Renal cortical epithelial cell (primary cell): ENCODE results near the gene EXOC3. TPM values are rescaled to one million over a fixed set of nuclear protein-coding genes. Genes with fewer than 3 reads are reported as not detected.
"Not testable (repeated sequence)": the region's sequence is repeated elsewhere in the genome, so short reads cannot be mapped to it uniquely, and the experiment has no call there.

Experiments
- DNase-seq: peaks from one replicate; pipeline ENCODE4 v3.0.0-alpha.2; 2011; ENCODE audit warnings: low read depth
- total RNA-seq: library from RNA; depleted of rRNA; stranded (reverse); fragments of >200 nt; gene quantifications from 2 replicates; pipeline ENCODE4 v1.2.3, GENCODE V29; 2014

Gene EXOC3
- total RNA-seq: 27.3 and 56.9 TPM in 2 replicates

DNA sequence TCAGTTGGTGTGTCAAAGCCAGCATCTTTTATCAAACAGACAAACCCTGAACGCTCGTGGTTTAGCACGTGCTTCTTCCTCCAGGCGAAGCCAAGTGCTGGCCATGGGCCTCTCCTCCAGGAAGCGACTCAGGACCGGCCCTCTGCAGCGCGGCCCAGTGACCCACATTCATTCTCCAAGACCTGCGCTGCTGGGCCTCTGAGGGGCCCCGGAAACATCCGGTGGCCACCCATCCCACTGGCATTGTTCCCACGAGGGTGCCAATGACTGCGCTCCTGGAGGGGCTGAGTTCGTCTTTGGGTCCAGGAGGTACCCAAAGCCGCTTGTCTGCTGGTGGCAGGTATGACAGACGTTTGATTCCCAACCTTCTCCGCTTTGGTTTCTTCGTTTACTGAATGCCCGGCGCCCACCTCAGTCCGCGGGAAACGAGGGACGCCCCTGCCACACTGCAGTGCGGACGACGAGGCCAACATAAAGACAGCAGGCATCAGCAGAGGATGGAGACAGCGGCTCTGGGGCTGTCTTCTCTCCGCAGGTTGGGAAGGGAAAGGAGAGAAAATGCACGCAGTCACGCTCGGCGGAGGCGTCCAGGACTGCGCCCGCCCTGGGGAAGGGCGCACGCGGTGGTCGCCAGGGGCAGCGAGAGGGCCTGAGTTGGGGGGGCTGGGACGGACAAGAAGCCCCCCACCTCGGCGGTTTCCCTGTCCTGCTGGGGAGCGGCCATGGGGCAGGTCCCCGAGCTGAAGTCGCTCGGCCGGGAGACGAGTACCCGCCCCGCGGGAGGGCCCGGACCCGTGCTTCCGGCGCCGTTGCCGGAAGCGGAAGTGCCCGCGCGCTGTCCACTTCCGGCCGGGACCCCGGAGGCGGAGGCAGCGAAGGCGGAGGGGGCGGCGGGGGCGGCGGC, at the start of gene EXOC3:
TSS of gene EXOC3 (plus strand) at position 842 of the 904 bp plus-strand sequence. CDS start 3,030 bp downstream, outside the sequence.
- no peak for DNase-seq

- DNase-seq: no peak
Measured at GRCh38 chr5:393846-394275, 49.1 kb upstream of the EXOC3 start.

DNA sequence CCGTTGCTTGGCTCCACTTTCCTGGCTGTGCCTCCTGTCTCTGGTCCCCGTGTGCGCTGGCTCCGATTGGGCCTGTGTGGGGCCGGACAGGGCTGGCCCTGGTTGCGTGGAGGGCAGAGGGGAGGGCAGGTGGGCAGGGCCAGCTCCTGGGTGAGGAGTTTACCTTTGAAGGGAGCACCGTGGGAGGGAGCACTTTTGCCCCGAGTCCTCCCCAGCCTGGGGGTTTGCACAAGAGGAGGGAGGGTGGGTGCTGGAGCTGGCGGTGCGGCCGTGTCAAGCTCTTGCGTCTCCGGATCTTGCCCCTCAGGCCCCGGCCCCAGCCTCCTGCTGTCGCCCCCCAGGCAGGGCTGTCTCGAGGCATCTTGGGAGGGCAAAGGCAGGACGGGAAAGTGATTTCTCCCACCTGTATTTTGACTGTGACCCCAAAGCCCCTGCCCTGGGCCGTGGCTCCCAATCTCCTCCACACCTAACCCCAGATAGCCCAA, 48.3 kb upstream of the EXOC3 start:
- DNase-seq: no peak

DNA sequence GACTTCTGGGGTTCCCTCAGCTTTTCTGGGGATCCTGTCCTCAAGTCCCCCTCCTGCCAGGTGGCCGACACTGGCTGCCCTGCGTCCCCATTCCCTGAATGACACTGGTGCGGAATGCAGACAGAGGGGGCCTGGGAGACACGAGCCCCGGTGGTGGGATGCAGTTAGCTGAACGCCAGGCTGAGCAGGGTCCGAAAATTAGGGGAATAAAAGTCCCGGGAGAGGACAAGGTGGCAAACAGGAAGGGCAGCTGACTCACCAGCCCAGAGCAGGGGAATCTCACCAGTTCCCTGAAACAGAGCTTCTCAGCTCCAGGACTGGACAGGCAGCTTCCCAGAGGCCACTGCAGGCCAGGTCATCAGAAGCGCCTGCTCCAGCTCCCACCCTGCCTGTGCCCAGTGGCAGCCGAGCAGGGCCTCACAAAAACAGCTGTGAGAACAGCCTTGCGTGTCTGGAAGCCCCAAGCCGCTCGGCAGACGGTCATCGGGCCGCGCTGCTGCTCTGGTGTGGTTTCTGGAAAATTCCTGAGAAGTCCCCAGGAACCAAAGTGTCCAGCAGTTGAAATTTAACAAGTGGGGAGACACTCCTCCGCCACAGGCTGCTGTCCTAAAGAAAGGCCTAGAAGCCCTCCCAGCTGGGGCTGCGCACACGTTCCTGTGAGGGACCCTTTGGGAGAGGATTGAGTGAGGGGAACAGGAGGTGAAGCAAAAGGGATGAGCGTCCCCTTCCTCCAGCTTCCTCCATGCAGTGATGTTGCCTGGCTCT, 47.6 kb upstream of the EXOC3 start:
- peak; percentile 58 for DNase-seq

DNA sequence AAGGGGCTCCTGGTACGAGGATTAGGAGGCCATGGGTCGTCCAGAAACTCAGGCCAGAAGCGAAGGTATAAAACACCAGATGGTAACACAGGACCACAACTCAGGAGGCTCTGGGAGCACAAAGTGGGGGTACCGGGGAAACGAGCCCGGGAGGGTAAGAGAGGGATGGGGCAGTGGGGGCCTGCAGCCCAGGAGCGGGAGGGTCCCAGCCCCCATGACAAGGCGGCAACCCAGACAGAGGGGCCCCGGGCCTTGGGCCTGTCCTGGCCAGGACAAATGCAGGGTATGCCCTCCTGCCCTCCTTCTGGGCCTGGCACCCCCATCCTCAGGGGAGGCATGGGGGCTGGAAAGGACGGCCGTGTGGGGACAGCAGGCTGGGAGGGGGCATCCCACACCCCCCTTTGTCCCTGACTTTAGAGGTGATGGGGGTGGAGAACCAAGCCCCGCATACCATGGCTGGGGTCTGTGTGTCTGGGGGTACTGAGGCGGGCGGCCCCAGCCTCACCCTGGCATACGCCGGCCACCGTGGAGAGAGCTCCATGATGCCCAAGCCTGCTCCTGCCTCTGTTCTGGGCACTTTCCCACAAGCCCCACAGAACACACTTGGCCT, 47.0 kb upstream of the EXOC3 start:
- no peak for DNase-seq

- DNase-seq: no peak
Measured at GRCh38 chr5:396531-396961, 46.4 kb upstream of the EXOC3 start.

- DNase-seq: not testable (repeated sequence)
Measured at GRCh38 chr5:398141-398474, 44.9 kb upstream of the EXOC3 start.

DNA sequence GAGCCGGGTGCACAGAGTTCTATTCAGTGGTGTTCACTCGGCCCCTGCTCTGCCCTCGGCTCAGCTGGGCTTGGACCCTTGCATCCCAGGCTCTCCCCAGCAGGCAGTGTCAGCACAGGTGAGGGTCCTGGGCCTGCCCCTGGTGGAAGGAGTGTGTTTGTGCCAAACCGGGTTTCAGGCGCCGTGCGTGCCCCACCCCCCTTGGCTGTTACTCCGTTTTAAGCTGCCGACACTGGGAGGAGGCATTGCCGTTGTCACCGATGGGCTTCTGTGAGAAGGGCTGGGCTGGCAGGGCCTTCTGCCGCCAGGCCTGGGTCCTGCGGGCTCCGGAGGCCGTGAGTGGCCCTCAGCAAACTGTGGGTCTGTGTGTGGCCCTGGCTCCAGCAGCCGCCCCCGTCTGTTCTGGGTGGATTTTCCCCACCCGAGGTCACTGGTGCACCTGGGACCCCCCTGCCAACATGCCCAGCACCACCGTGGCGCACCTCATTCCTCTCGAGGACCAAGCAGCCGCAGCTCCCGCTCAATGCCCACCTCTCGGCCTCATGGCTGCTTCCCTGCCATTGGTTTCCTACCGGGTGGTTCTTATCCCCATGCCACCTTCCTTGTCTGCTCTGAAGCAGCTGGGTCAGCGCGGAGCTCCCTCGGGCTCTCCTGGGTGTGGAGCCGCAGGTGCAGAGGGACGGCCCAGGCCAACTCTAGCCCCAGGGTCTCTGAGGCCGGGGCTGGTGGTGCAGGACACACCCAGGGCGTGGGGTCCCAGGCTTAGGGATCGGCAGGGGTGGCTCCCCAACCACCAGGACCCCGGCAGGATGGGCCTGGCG, 44.3 kb upstream of the EXOC3 start:
- no peak for DNase-seq

DNA sequence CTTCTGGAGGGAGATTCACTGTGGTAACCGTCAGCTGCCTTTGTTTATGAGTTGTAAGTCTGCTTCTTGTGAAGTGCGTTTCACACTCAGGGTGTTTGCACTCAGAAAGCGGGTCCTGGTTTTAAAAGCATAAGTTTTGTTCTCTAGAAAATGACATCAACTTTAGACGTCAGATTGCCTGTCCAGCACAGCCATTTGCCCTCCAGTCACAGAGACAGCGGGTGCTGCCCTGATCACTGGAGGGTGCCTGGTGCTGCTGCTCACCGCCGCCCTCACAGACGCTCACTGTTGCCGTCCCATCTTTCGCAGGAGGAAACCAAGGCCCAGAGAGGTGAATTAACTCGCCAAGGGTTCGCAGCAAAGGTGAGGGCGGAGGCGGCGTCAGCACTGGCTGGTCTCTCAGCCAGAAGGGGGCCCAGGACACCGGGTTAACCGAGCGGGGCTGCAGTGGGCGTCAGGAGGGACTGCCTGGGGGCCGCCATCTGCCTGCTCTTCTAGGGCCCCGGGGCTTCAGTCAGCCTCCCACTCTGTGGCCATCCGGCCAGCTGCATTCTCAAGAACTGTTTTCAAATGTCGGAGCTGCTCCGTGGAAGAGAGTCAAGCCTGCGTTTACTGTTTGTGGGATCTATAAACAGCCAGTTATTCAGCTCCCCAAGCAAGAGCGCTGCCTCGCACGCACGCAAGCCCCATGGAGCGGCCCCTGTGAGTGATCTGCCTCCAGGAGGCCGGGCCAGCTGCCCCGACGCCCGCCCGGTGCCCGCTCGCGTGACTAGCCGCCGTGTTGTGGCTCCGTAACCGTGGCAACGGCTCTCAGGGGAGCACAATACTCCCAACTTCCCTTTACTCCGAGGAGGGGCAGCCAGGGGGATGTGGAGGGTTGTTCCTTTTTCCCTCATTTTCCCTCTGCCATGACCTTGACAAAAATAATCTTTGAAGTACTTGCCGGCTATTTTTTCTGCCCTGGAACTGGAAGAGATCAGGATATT, 43.4 kb upstream of the EXOC3 start:
- peak; percentile 72 for DNase-seq

DNA sequence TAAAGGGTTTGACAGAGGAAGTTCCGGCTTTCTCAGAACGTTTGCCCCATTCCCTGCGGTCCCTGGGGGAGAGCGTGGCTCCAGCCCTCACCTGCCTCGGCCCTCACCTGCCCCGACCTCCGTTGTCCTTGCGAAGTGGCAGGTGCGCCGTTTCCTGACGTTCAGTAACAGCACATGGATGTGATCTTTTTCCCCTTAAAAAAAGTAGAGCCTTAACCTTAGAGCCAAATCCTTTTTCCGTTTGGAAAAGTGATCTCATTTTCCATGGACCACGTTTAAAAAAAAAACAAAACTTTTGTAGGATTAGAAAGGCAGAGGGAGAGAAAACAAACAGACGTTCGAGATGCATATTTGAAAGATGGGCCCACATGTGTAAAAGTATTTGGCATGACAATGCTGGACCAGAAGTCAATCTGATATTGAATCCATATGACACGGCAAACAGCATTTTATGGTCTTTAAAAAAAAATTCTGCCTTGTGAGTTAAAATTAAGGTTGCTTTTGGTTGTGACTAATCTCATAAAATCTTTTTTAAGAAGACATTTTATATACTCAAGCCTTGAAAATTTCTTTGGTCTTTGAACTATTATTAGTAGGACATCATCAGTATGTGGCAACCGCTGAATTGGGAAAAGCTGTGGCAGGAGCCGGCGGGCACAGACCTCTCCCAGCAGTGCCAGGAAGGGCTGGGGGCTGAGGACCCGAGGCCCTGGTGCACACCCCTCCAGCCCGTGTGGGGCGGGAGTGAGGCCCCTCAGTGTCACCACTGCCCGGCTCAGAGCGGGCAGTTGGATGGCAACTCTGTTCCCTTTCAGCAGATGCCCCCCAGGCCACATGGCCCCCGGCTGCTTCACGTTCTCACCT, 42.5 kb upstream of the EXOC3 start:
- DNase-seq: no peak

DNA sequence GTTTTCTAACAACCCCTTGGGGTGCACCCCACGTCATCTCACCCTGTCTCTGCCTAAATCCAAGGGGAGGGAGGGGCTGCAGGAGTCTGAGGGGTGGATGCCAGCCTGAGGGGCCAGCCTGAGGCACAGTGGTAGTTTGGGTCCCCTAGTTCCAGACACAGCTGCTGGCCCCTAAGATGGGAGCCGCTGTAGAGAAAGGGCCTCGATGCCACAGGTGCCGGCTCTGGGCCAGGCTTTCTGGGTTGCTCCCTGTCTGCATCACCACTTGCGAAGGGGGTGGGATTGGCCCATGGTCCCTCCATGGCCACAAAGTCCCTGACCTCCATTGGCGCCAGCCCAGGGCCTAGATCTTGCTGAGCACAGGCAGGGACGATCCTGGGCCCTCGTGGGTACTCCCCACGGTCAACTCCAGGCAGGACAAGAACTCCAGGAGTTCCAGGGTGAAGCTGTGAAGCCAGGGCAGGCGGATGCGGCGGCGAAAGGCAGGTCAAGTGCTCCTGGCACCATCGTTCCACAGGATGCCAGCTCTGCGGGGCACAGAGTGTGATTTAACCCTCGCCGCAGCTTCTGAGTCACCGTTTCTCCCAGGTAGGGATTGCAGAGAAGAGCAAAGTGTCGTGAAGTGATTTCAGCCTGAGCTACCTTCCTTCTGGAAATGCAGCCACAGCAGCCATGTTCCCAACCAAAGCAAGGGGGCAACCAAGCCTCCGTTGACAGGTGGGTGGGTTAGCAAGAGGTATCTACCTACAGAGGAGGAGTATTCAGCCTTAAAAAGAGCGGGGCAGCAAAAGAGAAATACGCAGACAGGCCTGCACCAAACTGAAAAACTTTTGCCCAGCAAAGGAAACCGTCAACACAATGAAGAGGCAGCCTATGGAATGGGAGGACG, 41.6 kb upstream of the EXOC3 start:
- no peak for DNase-seq

DNA sequence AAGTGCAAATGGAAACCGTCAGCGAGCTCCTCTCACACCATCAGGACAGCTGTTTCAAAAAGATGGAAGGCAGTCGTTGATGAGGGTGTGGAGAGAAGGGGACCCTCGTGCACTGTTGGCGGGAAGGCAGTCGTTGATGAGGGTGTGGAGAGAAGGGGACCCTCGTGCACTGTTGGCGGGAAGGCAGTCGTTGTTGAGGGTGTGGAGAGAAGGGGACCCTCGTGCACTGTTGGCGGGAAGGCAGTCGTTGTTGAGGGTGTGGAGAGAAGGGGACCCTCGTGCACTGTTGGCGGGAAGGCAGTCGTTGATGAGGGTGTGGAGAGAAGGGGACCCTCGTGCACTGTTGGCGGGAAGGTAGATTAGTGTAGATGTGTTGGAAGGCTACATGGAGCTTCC, 40.8 kb upstream of the EXOC3 start:
- not testable (repeated sequence) for DNase-seq

DNA sequence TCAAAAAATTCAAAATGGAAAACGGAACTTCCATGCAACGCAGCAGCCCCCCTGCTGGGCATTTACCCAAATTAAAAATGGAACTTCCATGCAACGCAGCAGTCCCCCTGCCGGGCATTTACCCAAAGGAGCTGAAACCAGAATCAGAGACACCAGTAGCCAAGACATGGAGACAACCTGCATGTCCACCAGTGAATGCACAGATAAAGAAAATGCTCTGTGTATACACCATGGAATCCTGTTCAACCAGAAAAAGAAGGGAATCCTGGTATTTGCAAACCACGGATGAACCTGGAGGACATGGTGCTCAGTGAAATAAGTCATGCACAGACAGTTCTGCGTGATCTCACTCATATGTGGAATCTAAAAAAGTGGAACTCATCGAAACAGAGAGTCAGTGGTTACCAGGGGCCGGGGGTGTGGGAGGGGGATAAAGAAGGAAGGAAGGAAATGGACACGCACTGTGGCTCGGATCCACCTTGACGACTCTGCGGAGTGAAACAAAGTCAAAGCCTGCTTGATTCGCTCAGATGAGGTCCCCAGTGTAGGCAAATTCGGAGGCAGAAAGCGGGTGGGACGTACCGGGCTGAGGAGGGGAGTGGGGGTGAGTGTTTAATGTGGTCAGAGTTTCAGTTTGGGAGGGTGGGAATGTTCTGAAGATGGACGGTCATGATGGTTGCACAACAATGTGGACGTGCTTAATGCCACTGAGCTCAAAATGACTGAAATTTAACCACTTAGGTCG, 40.2 kb upstream of the EXOC3 start:
- DNase-seq: peak; percentile 19

GRCh38 chr5:403995-404394, 39.0 kb upstream of the EXOC3 start:
- no peak for DNase-seq

- DNase-seq: no peak
Measured at GRCh38 chr5:404666-405241, 38.2 kb upstream of the EXOC3 start.

DNA sequence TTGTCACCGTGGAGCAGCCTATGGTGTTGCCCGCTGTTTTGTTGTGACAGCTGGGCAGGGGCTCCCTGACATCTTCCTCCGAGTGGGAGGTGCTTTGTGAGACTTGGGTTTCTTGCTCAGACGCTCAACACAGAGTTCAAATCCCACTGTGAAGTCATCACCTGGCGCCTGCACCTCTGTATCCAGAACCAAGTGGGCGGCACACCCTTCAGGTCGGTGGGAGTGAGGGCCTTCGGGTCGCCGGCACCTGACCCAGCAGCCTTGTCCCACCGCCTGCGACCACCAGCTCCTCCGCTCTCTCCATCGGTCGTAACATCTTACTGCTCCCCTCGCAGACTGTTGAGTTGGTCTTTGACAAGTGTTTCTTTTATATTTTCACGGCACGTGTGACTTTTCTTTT, 37.6 kb upstream of the EXOC3 start:
- no peak for DNase-seq

- DNase-seq: no peak
Measured at GRCh38 chr5:406041-406440, 36.9 kb upstream of the EXOC3 start.
